K562 (cell line): Measurements from ENCODE around the gene TIAL1. TPM values are rescaled to one million over a fixed set of nuclear protein-coding genes. Genes with fewer than 3 reads are reported as not detected.

Source experiments
- ATF1 ChIP-seq, 2 experiments: fragments of 450-650 bp in 1 of 2; IDR thresholded peaks; 2 replicates each; pipeline ENCODE4 v1.6.1; 2016; ENCODE audit warnings: missing compliant biosample characterization in 1 of 2, missing genetic modification characterization in 1 of 2
- BRD4 ChIP-seq: fragments of 200-600 bp; sonication (generic); IDR thresholded peaks from 2 replicates; pipeline ENCODE4 v1.6.1; 2017; ENCODE audit warnings: inconsistent platforms
- ESRRA ChIP-seq: fragments of 450-650 bp; IDR thresholded peaks from 2 replicates; pipeline ENCODE4 v1.6.1; 2014; ENCODE audit warnings: low read depth, mild to moderate bottlenecking, moderate library complexity, borderline replicate concordance
- ETV6 ChIP-seq, 3 experiments: fragments of 150-350 bp in 1 of 3; sonication (generic) in 1 of 3; formaldehyde crosslinking in 1 of 3; IDR thresholded peaks; 2 replicates each; pipeline versions ENCODE4 v1.6.1 to v1.8.0; 2014 to 2022; ENCODE audit warnings: borderline replicate concordance in 2 of 3, low read depth in 2 of 3, antibody characterized with exemption in 1 of 3, low read length in 1 of 3, mild to moderate bottlenecking in 1 of 3, missing genetic modification reagents in 1 of 3
- HNRNPUL1 ChIP-seq: fragments of 200-400 bp; formaldehyde crosslinking; IDR thresholded peaks from 2 replicates; pipeline ENCODE4 v1.6.1; 2017; ENCODE audit warnings: low read length
- MTA3 ChIP-seq: fragments of 450-650 bp; formaldehyde crosslinking; IDR thresholded peaks from 2 replicates; pipeline ENCODE4 v1.6.1; 2017; ENCODE audit warnings: mild to moderate bottlenecking, borderline replicate concordance
- PML ChIP-seq: IDR thresholded peaks from 2 replicates; pipeline ENCODE4 v1.6.1; 2012; ENCODE audit warnings: low read length, inconsistent platforms
- SIX5 ChIP-seq, 2 experiments: IDR thresholded peaks; 2 replicates each; pipeline ENCODE4 v1.6.1; 2011; ENCODE audit warnings: low read length in 2 of 2, borderline replicate concordance in 1 of 2, low read depth in 1 of 2, mild to moderate bottlenecking in 1 of 2, moderate library complexity in 1 of 2; ENCODE audit not compliant: insufficient read depth in 1 of 2
- SMAD4 ChIP-seq: fragments of 250-450 bp; sonication (Bioruptor Pico); conservative IDR thresholded peaks from 2 replicates; pipeline ENCODE4 v1.8.0; 2021; ENCODE audit warnings: inconsistent platforms, mild to moderate bottlenecking, moderate library complexity
- TBP ChIP-seq: optimal IDR thresholded peaks from 2 replicates; pipeline ENCODE3; 2011; ENCODE audit warnings: low read depth, low read length, improper control_type of control experiment
- XRCC5 ChIP-seq: fragments of 200-400 bp; formaldehyde crosslinking; IDR thresholded peaks from 2 replicates; pipeline ENCODE4 v1.6.1; 2017; ENCODE audit warnings: low read depth, mild to moderate bottlenecking, low read length
- ZNF717 ChIP-seq: fragments of 250-450 bp; sonication (Bioruptor Pico); IDR thresholded peaks from 2 replicates; pipeline ENCODE4 v1.5.0; 2021
- polyA plus RNA-seq, 8 experiments: library from polyadenylated mRNA; depleted of rRNA in 4 of 8; stranded (reverse) in 5 of 8; unstranded in 3 of 8; fragments of >200 nt; fragmentation: Nextera tagmentation in 2 of 8; fragmentation: Illumina TruSeq in 1 of 8; extraction: Ambion mirVana in 2 of 8; extraction: Trizol in 1 of 8; gene quantifications; 2 replicates each; pipeline versions ENCODE4 v1.2.1 to v1.2.3, GENCODE V29; 2011 to 2014; ENCODE audit warnings: inconsistent platforms in 1 of 8, missing spikeins in 1 of 8
- total RNA-seq, 7 experiments: library from RNA; depleted of rRNA in 6 of 7; stranded (reverse); fragments of >200 nt in 6 of 7; fragmentation: Illumina TruSeq in 2 of 7; extraction: Trizol in 2 of 7; gene quantifications; 2 replicates each; pipeline versions ENCODE4 v1.2.1 to v1.2.3, GENCODE V29; 2011 to 2021; ENCODE audit warnings: low replicate concordance in 1 of 7
- TF ChIP-seq, protein P1 (sequence below), 3 experiments: fragments of 200-800 bp in 1 of 3; fragments of 250-450 bp in 1 of 3; fragments of 450-650 bp in 1 of 3; sonication (Bioruptor Pico) in 1 of 3; sonication (Bioruptor generic) in 1 of 3; formaldehyde crosslinking in 1 of 3; IDR thresholded peaks; 2 replicates each; pipeline versions ENCODE4 v1.6.1 to v1.8.0; 2016 to 2022; ENCODE audit warnings: mild to moderate bottlenecking in 2 of 3, missing genetic modification characterization in 2 of 3, missing compliant biosample characterization in 1 of 3, moderate library complexity in 1 of 3
- TF ChIP-seq, protein P2 (sequence below): sonication (generic); formaldehyde crosslinking; IDR thresholded peaks from 2 replicates; pipeline ENCODE4 v1.8.0; 2022; ENCODE audit warnings: mild to moderate bottlenecking, missing genetic modification reagents
- TF ChIP-seq, protein P3 (sequence below): sonication (generic); formaldehyde crosslinking; IDR thresholded peaks from 2 replicates; pipeline ENCODE4 v1.8.0; 2022; ENCODE audit warnings: missing genetic modification reagents, mild to moderate bottlenecking, borderline replicate concordance
- TF ChIP-seq, protein P4 (sequence below): sonication (generic); formaldehyde crosslinking; IDR thresholded peaks from 2 replicates; pipeline ENCODE4 v1.8.0; 2022; ENCODE audit warnings: mild to moderate bottlenecking, missing genetic modification reagents
- TF ChIP-seq, protein P5 (sequence below): sonication (generic); formaldehyde crosslinking; IDR thresholded peaks from 2 replicates; pipeline ENCODE4 v1.8.0; 2022; ENCODE audit warnings: missing genetic modification reagents, mild to moderate bottlenecking, moderate library complexity, borderline replicate concordance
- TF ChIP-seq, protein P6 (sequence below): sonication (generic); formaldehyde crosslinking; IDR thresholded peaks from 2 replicates; pipeline ENCODE4 v1.9.0; 2022; ENCODE audit warnings: mild to moderate bottlenecking, missing genetic modification reagents

Gene TIAL1
- total and polyA plus RNA-seq, 9 of the 15 experiments (the other 6 are each of a cell fraction or from before 2014, with no cell fraction given) = 22.5 to 126 (median 58.2) TPM

DNA sequence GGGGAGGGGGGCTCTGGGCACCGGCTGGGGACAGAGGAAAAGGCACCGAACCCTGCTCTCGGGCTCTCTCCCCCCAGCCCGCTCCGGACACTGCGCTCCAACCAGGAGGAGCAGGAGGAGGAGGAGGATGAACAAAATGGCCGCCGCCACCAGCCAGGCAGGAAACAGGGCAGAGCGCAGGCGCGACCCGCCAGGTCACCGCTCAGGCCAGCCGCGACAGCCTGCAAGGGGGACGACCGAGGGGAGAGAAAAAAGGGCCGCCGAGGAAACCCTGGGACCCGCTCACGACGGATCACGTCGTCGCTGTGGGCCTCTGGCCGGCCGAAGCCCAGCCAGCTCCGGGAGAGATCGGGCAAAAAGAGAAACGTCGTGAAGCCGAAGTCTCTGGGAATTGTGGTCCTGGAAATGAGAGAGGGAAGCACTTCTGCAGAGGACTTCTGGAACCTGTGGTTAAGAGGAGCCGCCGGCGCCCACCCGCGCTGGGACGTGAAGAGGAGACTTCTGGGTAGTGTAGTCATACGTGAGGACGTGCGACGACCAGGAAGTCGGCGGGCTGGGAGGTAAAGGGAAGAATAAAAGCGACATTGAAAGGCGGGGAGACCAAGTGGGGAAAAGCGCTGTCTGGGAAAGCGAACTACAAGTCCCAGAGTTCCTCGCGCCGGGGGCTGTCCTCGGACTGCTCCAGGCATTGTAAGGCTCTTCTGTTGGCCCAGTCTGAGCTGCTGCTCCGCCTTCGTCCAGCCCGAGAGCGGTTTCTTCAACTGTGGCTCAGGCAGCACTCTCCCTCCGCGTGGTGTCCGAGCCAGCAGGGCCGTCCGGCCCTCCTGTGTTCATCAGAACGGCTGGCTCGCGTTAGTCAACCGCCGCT, at the start of gene TIAL1 (continued):
- TF ChIP-seq, protein P1, sequence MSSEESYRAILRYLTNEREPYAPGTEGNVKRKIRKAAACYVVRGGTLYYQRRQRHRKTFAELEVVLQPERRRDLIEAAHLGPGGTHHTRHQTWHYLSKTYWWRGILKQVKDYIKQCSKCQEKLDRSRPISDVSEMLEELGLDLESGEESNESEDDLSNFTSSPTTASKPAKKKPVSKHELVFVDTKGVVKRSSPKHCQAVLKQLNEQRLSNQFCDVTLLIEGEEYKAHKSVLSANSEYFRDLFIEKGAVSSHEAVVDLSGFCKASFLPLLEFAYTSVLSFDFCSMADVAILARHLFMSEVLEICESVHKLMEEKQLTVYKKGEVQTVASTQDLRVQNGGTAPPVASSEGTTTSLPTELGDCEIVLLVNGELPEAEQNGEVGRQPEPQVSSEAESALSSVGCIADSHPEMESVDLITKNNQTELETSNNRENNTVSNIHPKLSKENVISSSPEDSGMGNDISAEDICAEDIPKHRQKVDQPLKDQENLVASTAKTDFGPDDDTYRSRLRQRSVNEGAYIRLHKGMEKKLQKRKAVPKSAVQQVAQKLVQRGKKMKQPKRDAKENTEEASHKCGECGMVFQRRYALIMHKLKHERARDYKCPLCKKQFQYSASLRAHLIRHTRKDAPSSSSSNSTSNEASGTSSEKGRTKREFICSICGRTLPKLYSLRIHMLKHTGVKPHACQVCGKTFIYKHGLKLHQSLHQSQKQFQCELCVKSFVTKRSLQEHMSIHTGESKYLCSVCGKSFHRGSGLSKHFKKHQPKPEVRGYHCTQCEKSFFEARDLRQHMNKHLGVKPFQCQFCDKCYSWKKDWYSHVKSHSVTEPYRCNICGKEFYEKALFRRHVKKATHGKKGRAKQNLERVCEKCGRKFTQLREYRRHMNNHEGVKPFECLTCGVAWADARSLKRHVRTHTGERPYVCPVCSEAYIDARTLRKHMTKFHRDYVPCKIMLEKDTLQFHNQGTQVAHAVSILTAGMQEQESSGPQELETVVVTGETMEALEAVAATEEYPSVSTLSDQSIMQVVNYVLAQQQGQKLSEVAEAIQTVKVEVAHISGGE (CRISPR knock-in tag; IDR thresholded peaks at IDR 0.05) = peak in 1 of 3 experiments; percentile 95; a peak in 3 of 6 replicates
- TF ChIP-seq, protein P2, sequence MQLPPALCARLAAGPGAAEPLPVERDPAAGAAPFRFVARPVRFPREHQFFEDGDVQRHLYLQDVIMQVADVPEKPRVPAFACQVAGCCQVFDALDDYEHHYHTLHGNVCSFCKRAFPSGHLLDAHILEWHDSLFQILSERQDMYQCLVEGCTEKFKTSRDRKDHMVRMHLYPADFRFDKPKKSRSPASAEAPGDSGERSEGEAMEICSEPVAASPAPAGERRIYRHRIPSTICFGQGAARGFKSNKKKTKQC = peak; percentile 72
- TF ChIP-seq ETV6 (IDR thresholded peaks at IDR 0.05; ENCODE audit: borderline replicate concordance in 1 of 2, low read depth in 2 of 2, low read length in 1 of 2) = no peak
- peak; percentile 33; the same call in 1 of the 2 replicates for TF ChIP-seq ETV6 (CRISPR knock-in tag; IDR thresholded peaks at IDR 0.05; ENCODE audit: borderline replicate concordance)
- TF ChIP-seq, protein P3, sequence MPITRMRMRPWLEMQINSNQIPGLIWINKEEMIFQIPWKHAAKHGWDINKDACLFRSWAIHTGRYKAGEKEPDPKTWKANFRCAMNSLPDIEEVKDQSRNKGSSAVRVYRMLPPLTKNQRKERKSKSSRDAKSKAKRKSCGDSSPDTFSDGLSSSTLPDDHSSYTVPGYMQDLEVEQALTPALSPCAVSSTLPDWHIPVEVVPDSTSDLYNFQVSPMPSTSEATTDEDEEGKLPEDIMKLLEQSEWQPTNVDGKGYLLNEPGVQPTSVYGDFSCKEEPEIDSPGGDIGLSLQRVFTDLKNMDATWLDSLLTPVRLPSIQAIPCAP = no peak
- TF ChIP-seq HNRNPUL1 = no peak
- peak; percentile 88 for TF ChIP-seq TBP
- TF ChIP-seq, protein P4, sequence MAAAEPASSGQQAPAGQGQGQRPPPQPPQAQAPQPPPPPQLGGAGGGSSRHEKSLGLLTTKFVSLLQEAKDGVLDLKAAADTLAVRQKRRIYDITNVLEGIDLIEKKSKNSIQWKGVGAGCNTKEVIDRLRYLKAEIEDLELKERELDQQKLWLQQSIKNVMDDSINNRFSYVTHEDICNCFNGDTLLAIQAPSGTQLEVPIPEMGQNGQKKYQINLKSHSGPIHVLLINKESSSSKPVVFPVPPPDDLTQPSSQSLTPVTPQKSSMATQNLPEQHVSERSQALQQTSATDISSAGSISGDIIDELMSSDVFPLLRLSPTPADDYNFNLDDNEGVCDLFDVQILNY = no peak
- no peak for TF ChIP-seq BRD4
- TF ChIP-seq ATF1 (CRISPR knock-in tag; IDR thresholded peaks at IDR 0.05) = no peak
- peak; percentile 79 for TF ChIP-seq ATF1 (tag; IDR thresholded peaks at IDR 0.05)
- TF ChIP-seq, protein P5, sequence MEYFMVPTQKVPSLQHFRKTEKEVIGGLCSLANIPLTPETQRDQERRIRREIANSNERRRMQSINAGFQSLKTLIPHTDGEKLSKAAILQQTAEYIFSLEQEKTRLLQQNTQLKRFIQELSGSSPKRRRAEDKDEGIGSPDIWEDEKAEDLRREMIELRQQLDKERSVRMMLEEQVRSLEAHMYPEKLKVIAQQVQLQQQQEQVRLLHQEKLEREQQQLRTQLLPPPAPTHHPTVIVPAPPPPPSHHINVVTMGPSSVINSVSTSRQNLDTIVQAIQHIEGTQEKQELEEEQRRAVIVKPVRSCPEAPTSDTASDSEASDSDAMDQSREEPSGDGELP (CRISPR knock-in tag) = peak; percentile 73
- peak; percentile 52; the same call in 1 of the 2 replicates for TF ChIP-seq PML
- TF ChIP-seq ZNF717 (CRISPR knock-in tag) = no peak
- TF ChIP-seq SMAD4 = peak; percentile 26; the same call in 1 of the 2 replicates
- TF ChIP-seq XRCC5 = 0 out of 2 replicates have a peak, but pooled peaks have one; percentile 24
- TF ChIP-seq SIX5 (IDR thresholded peaks at IDR 0.05; ENCODE audit: borderline replicate concordance in 1 of 2, insufficient read depth in 1 of 2, low read depth in 1 of 2, low read length in 2 of 2) = peak; percentile 49 to 64; a peak in 2 of 4 replicates
- TF ChIP-seq MTA3 = 0 out of 2 replicates have a peak, but pooled peaks have one; percentile 52
- peak; percentile 69; the same call in 1 of the 2 replicates for TF ChIP-seq ESRRA
- TF ChIP-seq, protein P6, sequence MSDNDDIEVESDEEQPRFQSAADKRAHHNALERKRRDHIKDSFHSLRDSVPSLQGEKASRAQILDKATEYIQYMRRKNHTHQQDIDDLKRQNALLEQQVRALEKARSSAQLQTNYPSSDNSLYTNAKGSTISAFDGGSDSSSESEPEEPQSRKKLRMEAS (CRISPR knock-in tag) = peak; percentile 77
